Tibial nerve (tissue), 4 donors: ENCODE results near the gene JARID2.

Experiments used
- CTCF ChIP-seq, 5 experiments: fragments of 200-600 bp in 3 of 5; fragments of 450-650 bp in 2 of 5; sonication (generic) in 3 of 5; IDR thresholded peaks; one replicate each; pipeline ENCODE4 v1.5.1; 2016 to 2019; ENCODE audit warnings: antibody characterized with exemption in 5 of 5, mild to moderate bottlenecking in 3 of 5, moderate library complexity in 2 of 5
- EP300 ChIP-seq, 2 donors: sonication (generic); formaldehyde crosslinking; IDR thresholded peaks; one replicate each; pipeline ENCODE4 v1.6.1; 2017; ENCODE audit warnings: antibody characterized with exemption in 2 of 2, mild to moderate bottlenecking in 1 of 2
- POLR2A ChIP-seq, 2 donors: fragments of 450-650 bp; IDR thresholded peaks; one replicate each; pipeline ENCODE4 v1.6.1; 2017; ENCODE audit warnings: antibody characterized with exemption in 2 of 2, mild to moderate bottlenecking in 2 of 2, moderate library complexity in 2 of 2

GRCh38 chr6:15296735-15297134 lies 50.9 kb downstream of the JARID2 start:
- no peak for TF ChIP-seq CTCF (IDR thresholded peaks at IDR 0.05)
- TF ChIP-seq POLR2A (IDR thresholded peaks at IDR 0.05) = no peak
- no peak for TF ChIP-seq EP300 (IDR thresholded peaks at IDR 0.05)
